AG04449 (cell line): ENCODE measurements around the gene SEC14L3.

ENCODE experiments used
- CTCF ChIA-PET: fragments of 350-600 bp; formaldehyde crosslinking; extraction: SDS; loops from one replicate; lab custom pipeline; 2021; ENCODE audit warnings: antibody characterized with exemption; lab: Yijun Ruan, JAX
- POLR2A ChIA-PET: fragments of 400-600, 350-600 bp; formaldehyde crosslinking; extraction: SDS; loops from one replicate; lab custom pipeline; 2020; ENCODE audit warnings: antibody characterized with exemption, inconsistent platforms; lab: Yijun Ruan, JAX
- DNase-seq: peaks from one replicate; pipeline ENCODE4 v3.0.0-alpha.2; 2010; ENCODE audit warnings: low read depth, low spot score
- H3K4me3 ChIP-seq: 2 replicates; pipeline ENCODE4 v1.5.1; 2011; ENCODE audit warnings: low read depth, mild to moderate bottlenecking, control low read depth, low read length
- TF ChIP-seq, protein P1 (sequence below): IDR thresholded peaks from one replicate; pipeline ENCODE4 v1.5.1; 2011; ENCODE audit warnings: mild to moderate bottlenecking, moderate library complexity, low read length, control low read depth, inconsistent platforms; ENCODE audit not compliant: insufficient read depth; ENCODE audit errors: missing control alignments

The SEC14L3 gene

GRCh38 chr22:30413745-30414524, 57.9 kb downstream of the SEC14L3 start:
- H3K4me3 ChIP-seq, result no peak overlapping the region
- no peak for DNase-seq
- CTCF ChIA-PET, result interaction anchor here (0.9 to 1.7 kb wide), 4 partner anchors 11 to 126 kb away, joined by 3 to 7 read pairs (median 3); partner anchors contain the start of genes MTFP1 and RNF215
- TF ChIP-seq, protein P1, sequence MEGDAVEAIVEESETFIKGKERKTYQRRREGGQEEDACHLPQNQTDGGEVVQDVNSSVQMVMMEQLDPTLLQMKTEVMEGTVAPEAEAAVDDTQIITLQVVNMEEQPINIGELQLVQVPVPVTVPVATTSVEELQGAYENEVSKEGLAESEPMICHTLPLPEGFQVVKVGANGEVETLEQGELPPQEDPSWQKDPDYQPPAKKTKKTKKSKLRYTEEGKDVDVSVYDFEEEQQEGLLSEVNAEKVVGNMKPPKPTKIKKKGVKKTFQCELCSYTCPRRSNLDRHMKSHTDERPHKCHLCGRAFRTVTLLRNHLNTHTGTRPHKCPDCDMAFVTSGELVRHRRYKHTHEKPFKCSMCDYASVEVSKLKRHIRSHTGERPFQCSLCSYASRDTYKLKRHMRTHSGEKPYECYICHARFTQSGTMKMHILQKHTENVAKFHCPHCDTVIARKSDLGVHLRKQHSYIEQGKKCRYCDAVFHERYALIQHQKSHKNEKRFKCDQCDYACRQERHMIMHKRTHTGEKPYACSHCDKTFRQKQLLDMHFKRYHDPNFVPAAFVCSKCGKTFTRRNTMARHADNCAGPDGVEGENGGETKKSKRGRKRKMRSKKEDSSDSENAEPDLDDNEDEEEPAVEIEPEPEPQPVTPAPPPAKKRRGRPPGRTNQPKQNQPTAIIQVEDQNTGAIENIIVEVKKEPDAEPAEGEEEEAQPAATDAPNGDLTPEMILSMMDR, result no peak
- POLR2A ChIA-PET, result interaction anchor here (1.0 to 3.6 kb wide), 2 partner anchors 9 to 11 kb away, joined by 3 to 19 read pairs; partner anchors contain the start of gene MTFP1

DNA sequence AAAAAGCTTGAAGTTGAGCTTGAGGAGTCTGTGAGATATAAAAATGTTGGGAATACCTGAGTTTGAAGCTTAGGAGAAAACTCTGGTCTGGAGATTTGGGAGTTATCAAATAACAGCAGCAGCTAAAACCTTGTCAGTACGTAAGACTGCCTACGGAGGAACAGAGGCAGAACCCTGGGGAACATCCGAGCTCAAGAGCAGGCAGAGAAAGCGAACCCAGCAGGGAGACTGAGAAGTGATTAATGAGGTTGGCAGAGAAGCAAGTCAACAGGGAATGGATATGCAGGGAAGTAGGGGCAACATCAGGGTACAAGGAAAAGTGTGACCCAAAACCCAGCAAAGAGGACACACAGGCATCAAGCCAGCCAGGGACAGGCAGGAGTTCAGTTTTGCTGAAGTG, 58.8 kb downstream of the SEC14L3 start:
- ChIA-PET CTCF (interaction anchor here (1.2 kb wide), 1 partner anchor 26 kb away, joined by 3 read pairs; the partner anchor contains the start of gene RNF215), POLR2A (interaction anchor here (3.6 kb wide), 1 partner anchor 10 kb away, joined by 19 read pairs; no protein-coding TSS in a partner anchor)
- H3K4me3 ChIP-seq, result no peak overlapping the region
- no peak for DNase-seq
- TF ChIP-seq, protein P1, result no peak

- ChIA-PET CTCF (interaction anchor here (2.1 kb wide), 1 partner anchor 24 kb away, joined by 11 read pairs; the partner anchor contains the start of gene RNF215), POLR2A (interaction anchor here (1.3 to 3.6 kb wide), 3 partner anchors 11 to 15 kb away, joined by 4 to 19 read pairs (median 6); partner anchors contain the start of gene SEC14L2)
- DNase-seq, result no peak
- TF ChIP-seq, protein P1, result no peak
- no peak overlapping the region for H3K4me3 ChIP-seq
These were observed 60.0 kb downstream of the SEC14L3 start for GRCh38 chr22:30411780-30412179.
